Epithelial cell of proximal tubule (primary cell): Measurements from ENCODE around the gene GPA33. TPM values are rescaled to one million over a fixed set of nuclear protein-coding genes. Genes with fewer than 3 reads are reported as not detected.
"Not testable (repeated sequence)": the region's sequence is repeated elsewhere in the genome, so short reads cannot be mapped to it uniquely, and the experiment has no call there.

ENCODE experiments used
- DNase-seq: peaks from one replicate; pipeline ENCODE4 v3.0.0-alpha.2; 2011; ENCODE audit warnings: low read depth
- H3K4me3 ChIP-seq: 2 replicates; pipeline ENCODE4 v1.5.1; 2011; ENCODE audit warnings: low read depth, mild to moderate bottlenecking, low read length
- total RNA-seq: library from RNA; depleted of rRNA; stranded (reverse); fragments of >200 nt; gene quantifications from 2 replicates; pipeline ENCODE4 v1.2.3, GENCODE V29; 2015
- TF ChIP-seq, protein P1 (sequence below): conservative IDR thresholded peaks from 2 replicates; pipeline ENCODE4 v1.5.1; 2012; ENCODE audit warnings: low read depth, mild to moderate bottlenecking, low read length

Gene GPA33
- total RNA-seq, 1 donor from 2014 or later, result not detected

GRCh38 chr1:167054531-167054930 is 35.6 kb downstream of the GPA33 start:
- DNase-seq, result no peak
- TF ChIP-seq, protein P1, sequence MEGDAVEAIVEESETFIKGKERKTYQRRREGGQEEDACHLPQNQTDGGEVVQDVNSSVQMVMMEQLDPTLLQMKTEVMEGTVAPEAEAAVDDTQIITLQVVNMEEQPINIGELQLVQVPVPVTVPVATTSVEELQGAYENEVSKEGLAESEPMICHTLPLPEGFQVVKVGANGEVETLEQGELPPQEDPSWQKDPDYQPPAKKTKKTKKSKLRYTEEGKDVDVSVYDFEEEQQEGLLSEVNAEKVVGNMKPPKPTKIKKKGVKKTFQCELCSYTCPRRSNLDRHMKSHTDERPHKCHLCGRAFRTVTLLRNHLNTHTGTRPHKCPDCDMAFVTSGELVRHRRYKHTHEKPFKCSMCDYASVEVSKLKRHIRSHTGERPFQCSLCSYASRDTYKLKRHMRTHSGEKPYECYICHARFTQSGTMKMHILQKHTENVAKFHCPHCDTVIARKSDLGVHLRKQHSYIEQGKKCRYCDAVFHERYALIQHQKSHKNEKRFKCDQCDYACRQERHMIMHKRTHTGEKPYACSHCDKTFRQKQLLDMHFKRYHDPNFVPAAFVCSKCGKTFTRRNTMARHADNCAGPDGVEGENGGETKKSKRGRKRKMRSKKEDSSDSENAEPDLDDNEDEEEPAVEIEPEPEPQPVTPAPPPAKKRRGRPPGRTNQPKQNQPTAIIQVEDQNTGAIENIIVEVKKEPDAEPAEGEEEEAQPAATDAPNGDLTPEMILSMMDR, result no peak

GRCh38 chr1:167052389-167052788 is 37.8 kb downstream of the GPA33 start:
- DNase-seq, result no peak
- TF ChIP-seq, protein P1, result peak; percentile 70
- H3K4me3 ChIP-seq, result no peak overlapping the region

More at GRCh38 chr1:167054531-167054930, 35.6 kb downstream of the GPA33 start:
- no peak overlapping the region for H3K4me3 ChIP-seq

DNA sequence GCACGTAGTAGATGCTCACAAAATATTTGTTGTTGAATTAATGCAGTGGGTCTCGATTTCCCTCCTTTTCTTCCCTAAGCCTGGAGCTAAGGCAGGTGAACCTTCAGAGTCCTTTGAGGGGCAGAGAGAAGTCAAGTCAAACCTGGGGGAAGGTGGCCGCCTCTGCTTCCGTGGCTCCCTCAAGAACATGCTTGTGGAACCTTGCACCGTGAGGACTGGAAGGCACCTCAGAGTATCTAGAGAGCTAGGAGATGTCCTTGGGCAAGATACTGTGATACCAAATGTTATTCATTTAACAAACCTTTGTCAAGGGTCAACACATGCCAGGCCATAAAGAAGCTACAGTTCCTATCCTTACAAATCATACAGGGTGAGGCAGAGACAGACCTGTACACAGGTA is 38.3 kb downstream of the GPA33 start:
- TF ChIP-seq, protein P1, result no peak
- DNase-seq, result no peak
- H3K4me3 ChIP-seq, result no peak overlapping the region

GRCh38 chr1:167043752-167044488 is 46.3 kb downstream of the GPA33 start:
- peak overlapping the region; percentile 48 for H3K4me3 ChIP-seq
- no peak for DNase-seq
- TF ChIP-seq, protein P1, result no peak

GRCh38 chr1:167033646-167034045 is 56.5 kb downstream of the GPA33 start:
- H3K4me3 ChIP-seq, result no peak overlapping the region
- no peak for DNase-seq
- TF ChIP-seq, protein P1, result no peak

GRCh38 chr1:167029553-167029952 is 60.6 kb downstream of the GPA33 start:
- not testable (repeated sequence) for H3K4me3 ChIP-seq, DNase-seq

- TF ChIP-seq, protein P1, result no peak
- H3K4me3 ChIP-seq, result no peak overlapping the region
- no peak for DNase-seq
These were observed 67.8 kb downstream of the GPA33 start for GRCh38 chr1:167022384-167022783.
